H9 (cell line): ENCODE data around the gene DEK. TPM values are rescaled to one million over a fixed set of nuclear protein-coding genes. Genes with fewer than 3 reads are reported as not detected.

Source experiments
- DNase-seq: peaks from one replicate; pipeline ENCODE4 v3.0.0-alpha.2; 2017
- H2AFZ ChIP-seq: one replicate; pipeline ENCODE4 v1.6.1; 2013; ENCODE audit warnings: mild to moderate bottlenecking, low read length, control low read depth, moderate library complexity
- H2AK5ac ChIP-seq: 2 replicates; pipeline ENCODE4 v1.6.1; 2013; ENCODE audit warnings: low read length, control low read depth, mixed read lengths; ENCODE audit not compliant: insufficient read length
- H2BK120ac ChIP-seq: one replicate; pipeline ENCODE4 v1.6.1; 2013; ENCODE audit warnings: low read depth, mild to moderate bottlenecking, low read length, control low read depth, inconsistent platforms; ENCODE audit not compliant: poor library complexity, severe bottlenecking
- H2BK12ac ChIP-seq: 2 replicates; pipeline ENCODE4 v1.6.1; 2013; ENCODE audit warnings: low read length, control low read depth, mixed read lengths, low read depth; ENCODE audit not compliant: insufficient read length
- H2BK15ac ChIP-seq: 2 replicates; pipeline ENCODE4 v1.6.1; 2013; ENCODE audit warnings: low read depth, low read length, control low read depth
- H2BK20ac ChIP-seq: one replicate; pipeline ENCODE4 v1.6.1; 2013; ENCODE audit warnings: low read depth, mild to moderate bottlenecking, low read length, control low read depth, inconsistent platforms; ENCODE audit not compliant: poor library complexity, severe bottlenecking
- H2BK5ac ChIP-seq: 2 replicates; pipeline ENCODE4 v1.6.1; 2013; ENCODE audit warnings: low read length, control low read depth, mixed read lengths; ENCODE audit not compliant: insufficient read length
- H3K14ac ChIP-seq: 2 replicates; pipeline ENCODE4 v1.6.1; 2013; ENCODE audit warnings: low read length, control low read depth; ENCODE audit not compliant: insufficient read depth
- H3K18ac ChIP-seq: 2 replicates; pipeline ENCODE4 v1.6.1; 2013; ENCODE audit warnings: low read depth, mild to moderate bottlenecking, mixed read lengths, low read length, control low read depth; ENCODE audit not compliant: insufficient read length
- H3K23ac ChIP-seq: 2 replicates; pipeline ENCODE4 v1.6.1; 2013; ENCODE audit warnings: low read length, control low read depth, mixed read lengths, low read depth; ENCODE audit not compliant: insufficient read length
- H3K23me2 ChIP-seq: 2 replicates; pipeline ENCODE4 v1.6.1; 2013; ENCODE audit warnings: low read depth, mild to moderate bottlenecking, mixed read lengths, low read length, control low read depth; ENCODE audit not compliant: insufficient read length, poor library complexity, severe bottlenecking
- H3K27ac ChIP-seq: 2 replicates; pipeline ENCODE4 v1.5.1; 2013; ENCODE audit warnings: low read length, control low read depth, mixed read lengths, low read depth; ENCODE audit not compliant: insufficient read length
- H3K27me3 ChIP-seq: 2 replicates; pipeline ENCODE4 v1.6.1; 2013; ENCODE audit warnings: low read length, control low read depth, inconsistent platforms; ENCODE audit not compliant: insufficient read depth
- H3K4ac ChIP-seq: 2 replicates; pipeline ENCODE4 v1.6.1; 2013; ENCODE audit warnings: low read depth, mild to moderate bottlenecking, control low read depth, inconsistent platforms, low read length, moderate library complexity
- H3K4me1 ChIP-seq: 2 replicates; pipeline ENCODE4 v1.6.1; 2013; ENCODE audit warnings: low read length, control low read depth, inconsistent platforms; ENCODE audit not compliant: insufficient read depth
- H3K4me2 ChIP-seq: 2 replicates; pipeline ENCODE4 v1.6.1; 2013; ENCODE audit warnings: low read length, control low read depth, mixed read lengths; ENCODE audit not compliant: insufficient read length, insufficient read depth
- H3K56ac ChIP-seq: 2 replicates; pipeline ENCODE4 v1.6.1; 2013; ENCODE audit warnings: low read depth, mild to moderate bottlenecking, mixed read lengths, low read length, control low read depth; ENCODE audit not compliant: insufficient read length
- H3K79me1 ChIP-seq: 2 replicates; pipeline ENCODE4 v1.6.1; 2013; ENCODE audit warnings: low read depth, mild to moderate bottlenecking, moderate library complexity, low read length, control low read depth, inconsistent platforms; ENCODE audit not compliant: insufficient read depth, poor library complexity, severe bottlenecking
- H3K79me2 ChIP-seq: 2 replicates; pipeline ENCODE4 v1.6.1; 2013; ENCODE audit warnings: low read length, control low read depth, inconsistent platforms; ENCODE audit not compliant: insufficient read depth
- H3K9ac ChIP-seq: 2 replicates; pipeline ENCODE4 v1.6.1; 2013; ENCODE audit warnings: low read length, control low read depth, mixed read lengths; ENCODE audit not compliant: insufficient read length; ENCODE audit errors: extremely low read depth
- H3K9me3 ChIP-seq: one replicate; pipeline ENCODE4 v1.6.1; 2013; ENCODE audit warnings: low read depth, low read length, inconsistent platforms; ENCODE audit not compliant: control insufficient read depth
- H3T11ph ChIP-seq: one replicate; pipeline ENCODE4 v1.6.1; 2013; ENCODE audit warnings: mild to moderate bottlenecking, low read length, control low read depth, inconsistent platforms
- H4K20me1 ChIP-seq: one replicate; pipeline ENCODE4 v1.6.1; 2013; ENCODE audit not compliant: control insufficient read depth, insufficient read length, insufficient read depth
- H4K5ac ChIP-seq: 2 replicates; pipeline ENCODE4 v1.6.1; 2013; ENCODE audit warnings: low read depth, mild to moderate bottlenecking, mixed read lengths, low read length, control low read depth; ENCODE audit not compliant: insufficient read length
- H4K8ac ChIP-seq: replicated peaks from 2 replicates; pipeline ENCODE4 v1.6.1; 2013; ENCODE audit warnings: low read length, control low read depth, mixed read lengths, low read depth; ENCODE audit not compliant: insufficient read length
- H4K91ac ChIP-seq: 2 replicates; pipeline ENCODE4 v1.6.1; 2013; ENCODE audit warnings: low read depth, mild to moderate bottlenecking, moderate library complexity, mixed read lengths, low read length, control low read depth; ENCODE audit not compliant: insufficient read length
- H3K27ac Mint-ChIP-seq, 3 experiments: 2 replicates in 2 of 3; 3 replicates in 1 of 3; pipeline ENCODE4 v1.8.0; 2020 to 2021; ENCODE audit warnings: mixed read lengths in 3 of 3, mild to moderate bottlenecking in 1 of 3, moderate library complexity in 1 of 3
- H3K27me3 Mint-ChIP-seq: 2 replicates; pipeline ENCODE4 v1.8.0; 2021; ENCODE audit warnings: low read depth, mild to moderate bottlenecking, moderate library complexity, mixed read lengths
- H3K36me3 Mint-ChIP-seq, 3 experiments: 2 replicates in 2 of 3; 3 replicates in 1 of 3; pipeline ENCODE4 v1.8.0; 2020 to 2021; ENCODE audit warnings: low read depth in 3 of 3, mixed read lengths in 3 of 3; ENCODE audit not compliant: insufficient read depth in 1 of 3
- H3K4me1 Mint-ChIP-seq, 2 experiments: 2 replicates each; pipeline ENCODE4 v1.8.0; 2020; ENCODE audit warnings: mixed read lengths in 2 of 2
- H3K4me3 Mint-ChIP-seq, 2 experiments: 2 replicates in 1 of 2; 3 replicates in 1 of 2; pipeline ENCODE4 v1.8.0; 2020 to 2021; ENCODE audit warnings: mild to moderate bottlenecking in 2 of 2, mixed read lengths in 2 of 2, moderate library complexity in 1 of 2
- H3K9me3 Mint-ChIP-seq, 2 experiments: 2 replicates in 1 of 2; 3 replicates in 1 of 2; pipeline ENCODE4 v1.8.0; 2020; ENCODE audit warnings: mild to moderate bottlenecking in 2 of 2, mixed read lengths in 2 of 2, moderate library complexity in 1 of 2
- WGBS: extraction: QIAGEN DNeasy Blood & Tissue Kit; methylation state at CpG from one replicate; pipeline ENCODE4 v1.1.7; 2013; ENCODE audit warnings: missing lambda C conversion rate, low lambda C conversion rate, mixed read lengths; ENCODE audit not compliant: insufficient read length; ENCODE audit errors: extremely low coverage; 5-methylcytosine and 5-hydroxymethylcytosine counted together
- total RNA-seq: library from RNA; stranded (reverse); gene quantifications from 2 replicates; pipeline ENCODE4 v1.2.1, GENCODE V29; 2021
- TF ChIP-seq, protein P1 (sequence below): fragments of 200-600 bp; sonication (generic); conservative IDR thresholded peaks from 3 replicates; pipeline ENCODE4 v1.8.0; 2021; ENCODE audit warnings: antibody characterized with exemption, mild to moderate bottlenecking

DEK gene
- total RNA-seq, 1 experiment from 2014 or later = 217 TPM

- Histone ChIP-seq H3K79me1 (no peaks in the 10 kb centered on the region), H2AK5ac (no peak overlapping the region), H4K91ac (no peak overlapping the region), H3K4me2 (peak overlapping the region; percentile 13), H3K27me3 (no peaks in the 10 kb centered on the region), H3K56ac (no peak overlapping the region), H4K8ac (no peak overlapping the region), H3K9ac (no peak overlapping the region), H2BK5ac (no peak overlapping the region), H3K27ac (peak overlapping the region; percentile 74), H3K79me2 (no peaks in the 10 kb centered on the region), H3T11ph (no peak overlapping the region), H3K18ac (no peak overlapping the region), H3K4ac (no peak overlapping the region), H3K9me3 (no peaks in the 10 kb centered on the region), H2BK12ac (no peak overlapping the region), H3K4me1 (peaks cover 7% of the 10 kb centered on the region; the same call in 1 of the 2 replicates), H2AFZ (no peak overlapping the region), H3K14ac (no peak overlapping the region), H3K23ac (no peak overlapping the region), H4K5ac (no peak overlapping the region), H2BK20ac (no peak overlapping the region), H2BK15ac (no peak overlapping the region), H3K23me2 (no peaks in the 10 kb centered on the region), H4K20me1 (no peaks in the 10 kb centered on the region), H2BK120ac (no peak overlapping the region)
- peaks cover 35 to 47% of the 10 kb centered on the region in 2 experiments for H3K4me1 Mint-ChIP-seq
- DNase-seq = peak; percentile 64
- H3K4me3 Mint-ChIP-seq = peak overlapping the region; percentile 24 to 66; a peak in 4 of 5 replicates
- H3K27ac Mint-ChIP-seq = peak overlapping the region; percentile 74 to 98 (median 96)
- H3K36me3 Mint-ChIP-seq = peaks cover 0 to 6% (median 2%) of the 10 kb centered on the region in 3 experiments; a peak in 3 of 7 replicates
- TF ChIP-seq, protein P1, sequence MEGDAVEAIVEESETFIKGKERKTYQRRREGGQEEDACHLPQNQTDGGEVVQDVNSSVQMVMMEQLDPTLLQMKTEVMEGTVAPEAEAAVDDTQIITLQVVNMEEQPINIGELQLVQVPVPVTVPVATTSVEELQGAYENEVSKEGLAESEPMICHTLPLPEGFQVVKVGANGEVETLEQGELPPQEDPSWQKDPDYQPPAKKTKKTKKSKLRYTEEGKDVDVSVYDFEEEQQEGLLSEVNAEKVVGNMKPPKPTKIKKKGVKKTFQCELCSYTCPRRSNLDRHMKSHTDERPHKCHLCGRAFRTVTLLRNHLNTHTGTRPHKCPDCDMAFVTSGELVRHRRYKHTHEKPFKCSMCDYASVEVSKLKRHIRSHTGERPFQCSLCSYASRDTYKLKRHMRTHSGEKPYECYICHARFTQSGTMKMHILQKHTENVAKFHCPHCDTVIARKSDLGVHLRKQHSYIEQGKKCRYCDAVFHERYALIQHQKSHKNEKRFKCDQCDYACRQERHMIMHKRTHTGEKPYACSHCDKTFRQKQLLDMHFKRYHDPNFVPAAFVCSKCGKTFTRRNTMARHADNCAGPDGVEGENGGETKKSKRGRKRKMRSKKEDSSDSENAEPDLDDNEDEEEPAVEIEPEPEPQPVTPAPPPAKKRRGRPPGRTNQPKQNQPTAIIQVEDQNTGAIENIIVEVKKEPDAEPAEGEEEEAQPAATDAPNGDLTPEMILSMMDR = no peak
- no peaks in the 10 kb centered on the region for H3K9me3 Mint-ChIP-seq
- WGBS = no CpG with 5 or more reads among the region's 2 CpGs
- no peaks in the 10 kb centered on the region for H3K27me3 Mint-ChIP-seq
Observed at GRCh38 chr6:18186033-18186432, 78.3 kb downstream of the DEK start.
